GM12875 (cell line): ENCODE measurements around the gene HMOX2.
A peak's percentile ranks its signal among the peaks of the same experiment; 100 is the strongest.

Experiments used
- H3K4me3 ChIP-seq: one replicate; pipeline ENCODE4 v1.5.1; 2011; ENCODE audit warnings: low read depth, low read length, control low read depth
- CTCF ChIP-seq: IDR thresholded peaks from 2 replicates; pipeline ENCODE4 v1.5.1; 2011; ENCODE audit warnings: low read depth, mild to moderate bottlenecking, control low read depth, inconsistent platforms, low read length, moderate library complexity, borderline replicate concordance; ENCODE audit not compliant: insufficient read depth

Gene HMOX2

GRCh38 chr16:4465977-4466779 lies 10.0 kb upstream of the HMOX2 start:
- H3K4me3 ChIP-seq: no peak overlapping the region
- no peak for TF ChIP-seq CTCF

- no peak for TF ChIP-seq CTCF
- no peak overlapping the region for H3K4me3 ChIP-seq
Observed at GRCh38 chr16:4467916-4468315, 8.3 kb upstream of the HMOX2 start.

- TF ChIP-seq CTCF: no peak
- H3K4me3 ChIP-seq: no peak overlapping the region
Observed at GRCh38 chr16:4468972-4469371, 7.2 kb upstream of the HMOX2 start.

- no peak for TF ChIP-seq CTCF
- H3K4me3 ChIP-seq: no peak overlapping the region
Observed at GRCh38 chr16:4471869-4472268, 4.3 kb upstream of the HMOX2 start.

GRCh38 chr16:4472880-4473279 lies 3.3 kb upstream of the HMOX2 start:
- TF ChIP-seq CTCF: no peak
- no peak overlapping the region for H3K4me3 ChIP-seq

GRCh38 chr16:4474192-4474961 lies 1.8 kb upstream of the HMOX2 start, which contains the start of gene NMRAL1:
Gene NMRAL1 (minus strand): TSS chr16:4474625. CDS start chr16:4474132, 493 bp downstream.
- TF ChIP-seq CTCF: no peak

GRCh38 chr16:4477966-4478365 lies 1.8 kb downstream of the HMOX2 start:
- TF ChIP-seq CTCF: no peak
- H3K4me3 ChIP-seq: no peak overlapping the region

More at GRCh38 chr16:4474192-4474961, 1.8 kb upstream of the HMOX2 start, which contains the start of gene NMRAL1:
- peak within 1 kb of the TSS; percentile 70 for H3K4me3 ChIP-seq
